C4-2B (cell line): ENCODE measurements around the gene SIX5.

Experiments
- CTCF ChIP-seq: fragments of 450-650 bp; conservative IDR thresholded peaks from 2 replicates; pipeline ENCODE4 v1.5.1; 2017; ENCODE audit warnings: mild to moderate bottlenecking
- ZFX ChIP-seq: fragments of 450-650 bp; IDR thresholded peaks from 2 replicates; pipeline ENCODE4 v1.6.1; 2017

DNA sequence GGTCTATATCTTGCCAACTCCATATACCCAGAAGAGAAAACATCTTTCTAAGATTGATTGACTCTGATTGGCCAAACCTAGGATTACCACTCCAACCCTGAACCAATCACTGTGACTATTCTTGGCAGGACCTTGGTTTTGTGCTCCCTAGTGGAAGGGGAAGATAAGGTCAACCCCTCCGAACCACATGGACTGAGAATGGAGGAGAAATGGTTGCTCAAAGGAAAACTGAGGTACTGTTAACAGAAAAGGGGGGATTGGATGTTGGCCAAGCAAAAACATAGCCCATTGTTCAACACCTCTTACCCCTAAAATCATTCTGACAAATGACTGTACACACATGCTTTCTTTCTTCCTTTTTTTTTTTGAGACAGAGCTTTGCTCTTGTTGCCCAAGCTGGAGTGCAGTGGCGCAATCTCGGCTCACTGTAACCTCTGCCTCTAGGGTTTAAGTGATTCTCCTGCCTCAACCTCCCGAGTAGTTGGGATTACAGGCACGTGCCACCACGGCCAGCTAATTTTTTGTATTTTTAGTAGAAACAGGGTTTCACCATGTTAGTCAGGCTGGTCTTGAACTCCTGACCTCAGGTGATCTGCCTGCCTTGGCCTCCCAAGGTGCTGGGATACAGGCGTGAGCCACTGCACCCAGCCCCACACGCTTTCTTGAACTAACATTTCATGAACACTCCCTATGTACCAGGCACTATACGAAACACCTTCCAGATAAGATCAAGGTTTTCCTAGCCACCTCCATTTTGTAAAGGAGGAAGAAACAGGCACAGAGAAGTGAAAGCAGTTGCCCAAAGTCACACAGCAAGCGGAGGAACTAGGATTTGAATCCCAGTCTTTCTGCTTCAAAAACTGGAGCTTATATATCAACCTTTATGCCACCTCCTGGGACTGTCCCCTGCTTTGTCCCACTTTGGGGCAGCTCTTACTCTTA lies 29.3 kb downstream of the SIX5 start:
- TF ChIP-seq CTCF: no peak
- no peak for TF ChIP-seq ZFX
